GM18951 (cell line): ENCODE results near the gene CUEDC1.

Experiments
- POLR2A ChIP-seq: IDR thresholded peaks from 4 replicates; pipeline ENCODE4 v1.6.1; 2011; ENCODE audit warnings: mild to moderate bottlenecking; ENCODE audit not compliant: insufficient read length, insufficient read depth; ENCODE audit errors: extremely low read depth
- in situ Hi-C: fragments of 300-500 bp; cut with MboI; formaldehyde crosslinking; loops from one replicate; pipeline ENCODE4 v1.12.0; 2022; ENCODE audit warnings: low sequenced_read_pairs, mixed read lengths, inconsistent platforms; ENCODE audit not compliant: unreplicated experiment

Gene CUEDC1

GRCh38 chr17:57818066-57818465, 137.1 kb downstream of the CUEDC1 start:
- in situ Hi-C loops: no loop called here
- no peak for TF ChIP-seq POLR2A

- in situ Hi-C loops: no loop called here
- TF ChIP-seq POLR2A: no peak
Measured at GRCh38 chr17:57817299-57817698, 137.9 kb downstream of the CUEDC1 start.

- TF ChIP-seq POLR2A: no peak
- in situ Hi-C loops: no loop called here
Measured at GRCh38 chr17:57814421-57814820, 140.8 kb downstream of the CUEDC1 start.

GRCh38 chr17:57811638-57812280, 143.5 kb downstream of the CUEDC1 start:
- TF ChIP-seq POLR2A: no peak
- in situ Hi-C loops: no loop called here
